HG02840 (cell line): ENCODE measurements around the gene TNXB.
"Not testable (repeated sequence)": the region's sequence is repeated elsewhere in the genome, so short reads cannot be mapped to it uniquely, and the experiment has no call there.

ENCODE experiments used
- ATAC-seq: cut with Tn5 transposase; IDR thresholded peaks from one replicate; pipeline ENCODE4 v1.9.1; 2021; ENCODE audit warnings: mild to moderate bottlenecking, moderate library complexity, moderate number of reproducible peaks; ENCODE audit not compliant: unreplicated experiment, low FRiP score

The TNXB gene

GRCh38 chr6:32113386-32114352, 4.5 kb upstream of the TNXB start:
- ATAC-seq = no peak

- no peak for ATAC-seq
These were observed 3.4 kb upstream of the TNXB start for GRCh38 chr6:32112431-32112980.

- ATAC-seq = no peak
These were observed 2.4 kb upstream of the TNXB start for GRCh38 chr6:32111424-32112066.

- ATAC-seq = no peak
These were observed 1.5 kb upstream of the TNXB start for GRCh38 chr6:32110632-32111031.

GRCh38 chr6:32109765-32110160, 625 bp upstream of the TNXB start:
- no peak for ATAC-seq

GRCh38 chr6:32108727-32109113, 418 bp downstream of the TNXB start:
- ATAC-seq = no peak

- no peak for ATAC-seq
These were observed 977 bp downstream of the TNXB start for GRCh38 chr6:32108094-32108627.

GRCh38 chr6:32107406-32107805, 1.7 kb downstream of the TNXB start:
- no peak for ATAC-seq

GRCh38 chr6:32105433-32105832, 3.7 kb downstream of the TNXB start:
- no peak for ATAC-seq

GRCh38 chr6:32102255-32102654, 6.9 kb downstream of the TNXB start:
- ATAC-seq = no peak

GRCh38 chr6:32100251-32100650, 8.9 kb downstream of the TNXB start:
- ATAC-seq = not testable (repeated sequence)

GRCh38 chr6:32097364-32097763, 11.8 kb downstream of the TNXB start:
- no peak for ATAC-seq

GRCh38 chr6:32096394-32097258, 12.5 kb downstream of the TNXB start:
- ATAC-seq = no peak

- ATAC-seq = no peak
These were observed 13.1 kb downstream of the TNXB start for GRCh38 chr6:32096087-32096393.

- ATAC-seq = no peak
These were observed 13.6 kb downstream of the TNXB start for GRCh38 chr6:32095338-32096086.

GRCh38 chr6:32092760-32093497, 16.2 kb downstream of the TNXB start:
- no peak for ATAC-seq

GRCh38 chr6:32089082-32089828, 19.9 kb downstream of the TNXB start:
- ATAC-seq = no peak

GRCh38 chr6:32088487-32089049, 20.6 kb downstream of the TNXB start:
- no peak for ATAC-seq
